Urothelium cell line (cell line): ENCODE measurements around the gene OR52H1.
"Not testable (repeated sequence)": the region's sequence is repeated elsewhere in the genome, so short reads cannot be mapped to it uniquely, and the experiment has no call there.

Experiments used
- DNase-seq: peaks from one replicate; pipeline ENCODE4 v3.0.0; 2011; ENCODE audit warnings: low spot score, mixed read lengths
- FAIRE-seq: peaks from 2 replicates; lab custom pipeline; 2011; peaks lifted over from hg19 to GRCh38; lab: Jason Lieb, UNC

Gene OR52H1

GRCh38 chr11:5548440-5548839, at the start of gene OR52H1:
TSS of gene OR52H1 (minus strand) at chr11:5548540. CDS start at chr11:5545505, 3,035 bp downstream.
- no peak for DNase-seq
- FAIRE-seq: no peak

- no peak for DNase-seq
- FAIRE-seq: no peak
Measured at GRCh38 chr11:5597953-5598352, 49.6 kb upstream of the OR52H1 start.

GRCh38 chr11:5596607-5597201, 48.4 kb upstream of the OR52H1 start, which contains the start of gene TRIM6:
TSS of gene TRIM6 (plus strand) at chr11:5596637. CDS start at chr11:5596898, 261 bp downstream.
- DNase-seq (peak; percentile 75), FAIRE-seq (no peak)

- DNase-seq (no peak), FAIRE-seq (no peak)
Measured at GRCh38 chr11:5593146-5593545, 44.8 kb upstream of the OR52H1 start.

- no peak for FAIRE-seq
- no peak for DNase-seq
Measured at GRCh38 chr11:5592615-5593014, 44.3 kb upstream of the OR52H1 start.

- FAIRE-seq: no peak
- DNase-seq: no peak
Measured at GRCh38 chr11:5591613-5592012, 43.3 kb upstream of the OR52H1 start.

GRCh38 chr11:5589906-5590305, 41.6 kb upstream of the OR52H1 start:
- FAIRE-seq, DNase-seq: not testable (repeated sequence)

- FAIRE-seq, DNase-seq: not testable (repeated sequence)
Measured at GRCh38 chr11:5584458-5584857, 36.1 kb upstream of the OR52H1 start.

- FAIRE-seq: no peak
- DNase-seq: no peak
Measured at GRCh38 chr11:5581014-5581413, 32.7 kb upstream of the OR52H1 start.

GRCh38 chr11:5580577-5580976, 32.2 kb upstream of the OR52H1 start, which contains the start of gene OR52B6:
TSS of gene OR52B6 (plus strand) at chr11:5580877. CDS start at chr11:5580877, 0 bp downstream.
- no peak for FAIRE-seq
- no peak for DNase-seq

GRCh38 chr11:5577101-5577500, 28.8 kb upstream of the OR52H1 start:
- DNase-seq (no peak), FAIRE-seq (no peak)

GRCh38 chr11:5575152-5575551, 26.8 kb upstream of the OR52H1 start:
- no peak for FAIRE-seq
- DNase-seq: no peak

- no peak for DNase-seq
- FAIRE-seq: no peak
Measured at GRCh38 chr11:5574654-5575053, 26.3 kb upstream of the OR52H1 start.

GRCh38 chr11:5564259-5565019, 16.1 kb upstream of the OR52H1 start:
- FAIRE-seq: no peak
- DNase-seq: no peak

GRCh38 chr11:5557751-5558150, 9.4 kb upstream of the OR52H1 start:
- DNase-seq (no peak), FAIRE-seq (no peak)

GRCh38 chr11:5556596-5557188, 8.4 kb upstream of the OR52H1 start:
- no peak for DNase-seq
- no peak for FAIRE-seq

GRCh38 chr11:5553343-5553742, 5.0 kb upstream of the OR52H1 start:
- FAIRE-seq (no peak), DNase-seq (no peak)

GRCh38 chr11:5550440-5551095, 2.2 kb upstream of the OR52H1 start:
- FAIRE-seq: no peak
- peak; percentile 62 for DNase-seq

- no peak for FAIRE-seq
- DNase-seq: no peak
Measured at GRCh38 chr11:5547982-5548381, 358 bp downstream of the OR52H1 start.

- DNase-seq (no peak), FAIRE-seq (no peak)
Measured at GRCh38 chr11:5546457-5546856, 1.9 kb downstream of the OR52H1 start.

- no peak for DNase-seq
- no peak for FAIRE-seq
Measured at GRCh38 chr11:5541427-5541826, 6.9 kb downstream of the OR52H1 start.
